NB4 (cell line): ENCODE data around the gene ASPHD2.

Experiments
- DNase-seq: peaks from one replicate; pipeline ENCODE4 v3.0.0; 2010; ENCODE audit warnings: low read depth
- H3K4me3 ChIP-seq: one replicate; pipeline ENCODE4 v1.5.1; 2011; ENCODE audit warnings: mild to moderate bottlenecking, low read depth, low read length, moderate library complexity
- MYC ChIP-seq: IDR thresholded peaks from 2 replicates; pipeline ENCODE4 v1.6.1; 2011; ENCODE audit warnings: low read depth, low read length
- POLR2A ChIP-seq: IDR thresholded peaks from 2 replicates; pipeline ENCODE4 v1.6.1; 2011; ENCODE audit warnings: mild to moderate bottlenecking; ENCODE audit not compliant: insufficient read length; ENCODE audit errors: extremely low read depth
- TF ChIP-seq, protein P1 (sequence below): IDR thresholded peaks from 2 replicates; pipeline ENCODE4 v1.6.1; 2011; ENCODE audit warnings: low read depth, low read length
- TF ChIP-seq, protein P2 (sequence below): IDR thresholded peaks from one replicate; pipeline ENCODE4 v1.5.1; 2012; ENCODE audit warnings: low read depth, low read length

Gene ASPHD2

GRCh38 chr22:26466196-26466595, 37.1 kb downstream of the ASPHD2 start:
- no peak for DNase-seq
- TF ChIP-seq, protein P1, sequence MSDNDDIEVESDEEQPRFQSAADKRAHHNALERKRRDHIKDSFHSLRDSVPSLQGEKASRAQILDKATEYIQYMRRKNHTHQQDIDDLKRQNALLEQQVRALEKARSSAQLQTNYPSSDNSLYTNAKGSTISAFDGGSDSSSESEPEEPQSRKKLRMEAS = no peak
- TF ChIP-seq POLR2A (no peak), MYC (no peak)
- TF ChIP-seq, protein P2, sequence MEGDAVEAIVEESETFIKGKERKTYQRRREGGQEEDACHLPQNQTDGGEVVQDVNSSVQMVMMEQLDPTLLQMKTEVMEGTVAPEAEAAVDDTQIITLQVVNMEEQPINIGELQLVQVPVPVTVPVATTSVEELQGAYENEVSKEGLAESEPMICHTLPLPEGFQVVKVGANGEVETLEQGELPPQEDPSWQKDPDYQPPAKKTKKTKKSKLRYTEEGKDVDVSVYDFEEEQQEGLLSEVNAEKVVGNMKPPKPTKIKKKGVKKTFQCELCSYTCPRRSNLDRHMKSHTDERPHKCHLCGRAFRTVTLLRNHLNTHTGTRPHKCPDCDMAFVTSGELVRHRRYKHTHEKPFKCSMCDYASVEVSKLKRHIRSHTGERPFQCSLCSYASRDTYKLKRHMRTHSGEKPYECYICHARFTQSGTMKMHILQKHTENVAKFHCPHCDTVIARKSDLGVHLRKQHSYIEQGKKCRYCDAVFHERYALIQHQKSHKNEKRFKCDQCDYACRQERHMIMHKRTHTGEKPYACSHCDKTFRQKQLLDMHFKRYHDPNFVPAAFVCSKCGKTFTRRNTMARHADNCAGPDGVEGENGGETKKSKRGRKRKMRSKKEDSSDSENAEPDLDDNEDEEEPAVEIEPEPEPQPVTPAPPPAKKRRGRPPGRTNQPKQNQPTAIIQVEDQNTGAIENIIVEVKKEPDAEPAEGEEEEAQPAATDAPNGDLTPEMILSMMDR = no peak
- no peak overlapping the region for H3K4me3 ChIP-seq

GRCh38 chr22:26470807-26471206, 41.7 kb downstream of the ASPHD2 start:
- DNase-seq = no peak
- TF ChIP-seq POLR2A (no peak), MYC (no peak)
- TF ChIP-seq, protein P2 = no peak
- TF ChIP-seq, protein P1 = no peak
- H3K4me3 ChIP-seq = no peak overlapping the region

GRCh38 chr22:26471522-26471921, 42.5 kb downstream of the ASPHD2 start:
- H3K4me3 ChIP-seq = no peak overlapping the region
- DNase-seq = no peak
- TF ChIP-seq MYC = no peak
- TF ChIP-seq, protein P2 = no peak
- TF ChIP-seq POLR2A = no peak
- TF ChIP-seq, protein P1 = no peak

DNA sequence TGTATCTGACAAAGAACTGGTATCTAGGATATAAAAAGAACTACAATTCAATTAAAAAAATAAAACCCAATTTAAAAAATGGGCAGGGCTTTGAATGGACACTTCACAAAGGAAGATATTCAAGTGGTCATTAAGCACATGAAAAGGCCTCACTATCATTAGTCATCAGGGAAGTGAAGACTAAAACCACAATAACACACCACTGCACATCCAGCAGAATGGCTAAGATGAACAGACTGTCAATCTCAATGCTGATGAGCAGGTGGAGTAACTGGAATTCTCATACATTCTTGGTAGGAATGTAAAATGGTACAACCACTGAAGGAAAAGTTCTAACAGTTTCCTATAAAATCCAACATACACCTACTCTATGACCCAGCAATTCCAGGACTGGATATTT, 45.6 kb downstream of the ASPHD2 start:
- no peak overlapping the region for H3K4me3 ChIP-seq
- DNase-seq = peak; percentile 40
- TF ChIP-seq POLR2A (no peak), MYC (no peak)
- TF ChIP-seq, protein P1 = no peak
- TF ChIP-seq, protein P2 = no peak

GRCh38 chr22:26476705-26477340, 47.8 kb downstream of the ASPHD2 start:
- peak; percentile 18 for DNase-seq
- H3K4me3 ChIP-seq = no peak overlapping the region
- TF ChIP-seq MYC (no peak), POLR2A (no peak)
- TF ChIP-seq, protein P2 = no peak
- TF ChIP-seq, protein P1 = no peak

DNA sequence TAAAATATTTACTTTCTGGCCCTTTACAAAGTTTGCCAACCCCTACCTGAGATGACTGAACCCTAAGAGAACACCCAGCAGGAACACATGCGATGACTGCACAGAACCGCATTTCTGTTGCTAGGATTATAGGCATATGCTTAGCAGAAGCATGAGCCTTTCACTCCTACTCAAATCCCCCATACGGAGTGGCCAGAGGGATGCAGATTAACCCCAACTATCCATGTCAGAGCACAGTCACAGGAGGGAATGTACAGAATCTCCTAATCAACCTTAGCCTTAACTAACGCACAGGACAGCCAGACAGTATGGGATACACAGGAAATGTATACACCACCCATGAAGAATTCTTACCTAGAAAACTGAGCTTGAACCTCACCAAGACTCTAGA, 48.3 kb downstream of the ASPHD2 start:
- TF ChIP-seq, protein P2 = no peak
- TF ChIP-seq POLR2A (no peak), MYC (no peak)
- TF ChIP-seq, protein P1 = no peak
- no peak overlapping the region for H3K4me3 ChIP-seq
- DNase-seq = no peak
